Transverse colon (tissue), 3 donors: Measurements from ENCODE around the gene ENG.

Source experiments
- CTCF ChIP-seq, 5 experiments: fragments of 200-600 bp in 3 of 5; fragments of 450-650 bp in 2 of 5; sonication (generic) in 3 of 5; IDR thresholded peaks; 1 replicate in 2 of 5; 2 replicates in 3 of 5; pipeline ENCODE4 v1.5.1; 2016 to 2017; ENCODE audit warnings: antibody characterized with exemption in 5 of 5, inconsistent platforms in 3 of 5, mild to moderate bottlenecking in 2 of 5, moderate library complexity in 1 of 5
- POLR2A ChIP-seq: fragments of 450-650 bp; IDR thresholded peaks from one replicate; pipeline ENCODE4 v1.6.1; 2016; ENCODE audit warnings: antibody characterized with exemption, mild to moderate bottlenecking, moderate library complexity

- no peak for TF ChIP-seq CTCF (IDR thresholded peaks at IDR 0.05)
- TF ChIP-seq POLR2A, result no peak
Measured at GRCh38 chr9:127769929-127770582, 84.4 kb downstream of the ENG start.
